WTC11 (cell line): ENCODE results near the gene SEMA5B. TPM values are rescaled to one million over a fixed set of nuclear protein-coding genes. Genes with fewer than 3 reads are reported as not detected.
A peak's percentile ranks its signal among the peaks of the same experiment; 100 is the strongest.

ENCODE experiments used
- ETV6 ChIP-seq: sonication (generic); formaldehyde crosslinking; IDR thresholded peaks from 2 replicates; pipeline ENCODE4 v1.8.1; 2022; ENCODE audit warnings: mild to moderate bottlenecking, missing genetic modification reagents
- FOXP1 ChIP-seq: sonication (generic); formaldehyde crosslinking; IDR thresholded peaks from 2 replicates; pipeline ENCODE4 v1.8.0; 2022; ENCODE audit warnings: missing genetic modification reagents, mild to moderate bottlenecking, moderate library complexity, borderline replicate concordance
- MYBL2 ChIP-seq: sonication (generic); formaldehyde crosslinking; IDR thresholded peaks from 2 replicates; pipeline ENCODE4 v1.8.1; 2023; ENCODE audit warnings: mild to moderate bottlenecking, moderate library complexity, missing genetic modification reagents
- NR3C1 ChIP-seq: sonication (generic); formaldehyde crosslinking; conservative IDR thresholded peaks from 2 replicates; pipeline ENCODE4 v1.8.1; 2023; ENCODE audit warnings: low read depth, mild to moderate bottlenecking, missing genetic modification reagents
- PRRX2 ChIP-seq: fragments of 250-450 bp; sonication (Bioruptor Pico); IDR thresholded peaks from 2 replicates; pipeline ENCODE4 v1.8.0; 2021; ENCODE audit warnings: mild to moderate bottlenecking
- SOX15 ChIP-seq: fragments of 250-450 bp; sonication (Bioruptor Pico); IDR thresholded peaks from 2 replicates; pipeline ENCODE4 v1.9.0; 2021; ENCODE audit warnings: mild to moderate bottlenecking
- TEAD4 ChIP-seq: sonication (generic); formaldehyde crosslinking; IDR thresholded peaks from 2 replicates; pipeline ENCODE4 v1.8.0; 2022; ENCODE audit warnings: mild to moderate bottlenecking, missing genetic modification reagents
- ZNF317 ChIP-seq: sonication (generic); formaldehyde crosslinking; IDR thresholded peaks from 2 replicates; pipeline ENCODE4 v1.8.1; 2023; ENCODE audit warnings: low read depth, mild to moderate bottlenecking, moderate library complexity, missing genetic modification reagents, borderline replicate concordance
- ZNF423 ChIP-seq: fragments of 250-450 bp; sonication (Bioruptor Pico); IDR thresholded peaks from 2 replicates; pipeline ENCODE4 v2.1.2; 2022; ENCODE audit warnings: mild to moderate bottlenecking, moderate library complexity
- total RNA-seq: library from RNA; stranded (reverse); gene quantifications from 3 replicates; pipeline ENCODE4 v1.2.3, GENCODE V29; 2021
- TF ChIP-seq, protein P1 (sequence below): sonication (generic); formaldehyde crosslinking; IDR thresholded peaks from 2 replicates; pipeline ENCODE4 v1.8.0; 2022; ENCODE audit warnings: mild to moderate bottlenecking, missing genetic modification reagents
- TF ChIP-seq, protein P2 (sequence below): sonication (generic); formaldehyde crosslinking; IDR thresholded peaks from 2 replicates; pipeline ENCODE4 v1.8.1; 2023; ENCODE audit warnings: mild to moderate bottlenecking, moderate library complexity, missing genetic modification reagents
- TF ChIP-seq, protein P3 (sequence below): sonication (generic); formaldehyde crosslinking; IDR thresholded peaks from 2 replicates; pipeline ENCODE4 v1.8.0; 2023; ENCODE audit warnings: missing genetic modification reagents, mild to moderate bottlenecking, borderline replicate concordance
- TF ChIP-seq, protein P4 (sequence below): fragments of 200-600 bp; IDR thresholded peaks from 2 replicates; pipeline ENCODE4 v1.8.0; 2022; ENCODE audit warnings: antibody characterized with exemption
- TF ChIP-seq, protein P5 (sequence below): sonication (generic); formaldehyde crosslinking; IDR thresholded peaks from 2 replicates; pipeline ENCODE4 v1.8.1; 2022; ENCODE audit warnings: mild to moderate bottlenecking, moderate library complexity, missing genetic modification reagents
- TF ChIP-seq, protein P6 (sequence below): sonication (generic); formaldehyde crosslinking; IDR thresholded peaks from 2 replicates; pipeline ENCODE4 v1.8.1; 2023; ENCODE audit warnings: mild to moderate bottlenecking, missing genetic modification reagents
- TF ChIP-seq, protein P7 (sequence below): sonication (generic); formaldehyde crosslinking; IDR thresholded peaks from 2 replicates; pipeline ENCODE4 v1.8.1; 2022; ENCODE audit warnings: low read depth, missing genetic modification reagents, borderline replicate concordance
- TF ChIP-seq, protein P8 (sequence below): sonication (generic); formaldehyde crosslinking; IDR thresholded peaks from 2 replicates; pipeline ENCODE4 v1.8.0; 2022; ENCODE audit warnings: mild to moderate bottlenecking, missing genetic modification reagents

The SEMA5B gene
- total RNA-seq, 1 experiment from 2014 or later = 20.7 TPM

DNA sequence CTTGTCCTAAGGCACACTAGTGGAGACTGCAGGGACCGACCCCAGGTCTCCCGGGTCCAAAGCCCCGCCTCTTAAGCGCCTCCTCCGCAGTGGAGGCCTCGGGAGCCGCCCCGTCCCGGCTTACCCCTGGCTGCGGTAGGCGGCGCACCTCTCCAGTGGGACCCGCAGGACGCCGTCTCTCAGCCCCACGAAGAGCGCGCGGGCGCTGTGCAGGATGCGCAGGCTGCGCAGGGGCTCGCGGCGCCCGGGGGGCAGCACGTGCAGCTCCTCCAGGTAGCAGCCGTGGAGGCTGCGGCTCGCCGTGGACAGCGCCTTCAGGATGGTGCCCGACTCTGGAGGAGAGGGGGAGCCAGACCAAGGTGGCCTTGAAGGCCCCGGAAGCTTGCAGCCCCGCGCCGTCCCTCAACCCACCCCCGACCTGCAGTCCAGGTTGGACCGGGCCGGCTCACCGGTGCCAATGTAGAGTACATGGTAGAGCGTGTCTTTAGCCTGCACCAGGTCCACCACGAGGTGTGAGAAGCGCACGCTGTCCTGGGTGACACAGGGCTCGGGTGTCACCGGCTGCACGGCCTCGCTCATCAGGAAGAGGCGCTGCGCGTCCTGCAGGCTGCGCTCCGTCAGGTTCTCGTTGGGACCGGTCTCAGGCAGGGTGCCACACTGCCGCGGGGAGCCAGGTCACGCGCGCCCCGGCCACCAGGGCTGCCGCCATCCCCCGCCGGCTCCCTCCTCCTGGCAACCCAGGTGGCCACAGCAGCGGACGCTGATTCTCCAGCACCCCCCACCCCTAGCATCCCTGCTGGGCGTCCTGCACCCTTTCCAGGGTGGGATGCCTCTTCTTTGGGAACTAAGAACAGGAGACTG, 105.5 kb downstream of the SEMA5B start (continued):
- TF ChIP-seq, protein P1, sequence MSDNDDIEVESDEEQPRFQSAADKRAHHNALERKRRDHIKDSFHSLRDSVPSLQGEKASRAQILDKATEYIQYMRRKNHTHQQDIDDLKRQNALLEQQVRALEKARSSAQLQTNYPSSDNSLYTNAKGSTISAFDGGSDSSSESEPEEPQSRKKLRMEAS = peak; percentile 76
- TF ChIP-seq, protein P2, sequence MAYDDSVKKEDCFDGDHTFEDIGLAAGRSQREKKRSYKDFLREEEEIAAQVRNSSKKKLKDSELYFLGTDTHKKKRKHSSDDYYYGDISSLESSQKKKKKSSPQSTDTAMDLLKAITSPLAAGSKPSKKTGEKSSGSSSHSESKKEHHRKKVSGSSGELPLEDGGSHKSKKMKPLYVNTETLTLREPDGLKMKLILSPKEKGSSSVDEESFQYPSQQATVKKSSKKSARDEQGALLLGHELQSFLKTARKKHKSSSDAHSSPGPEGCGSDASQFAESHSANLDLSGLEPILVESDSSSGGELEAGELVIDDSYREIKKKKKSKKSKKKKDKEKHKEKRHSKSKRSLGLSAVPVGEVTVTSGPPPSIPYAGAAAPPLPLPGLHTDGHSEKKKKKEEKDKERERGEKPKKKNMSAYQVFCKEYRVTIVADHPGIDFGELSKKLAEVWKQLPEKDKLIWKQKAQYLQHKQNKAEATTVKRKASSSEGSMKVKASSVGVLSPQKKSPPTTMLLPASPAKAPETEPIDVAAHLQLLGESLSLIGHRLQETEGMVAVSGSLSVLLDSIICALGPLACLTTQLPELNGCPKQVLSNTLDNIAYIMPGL (CRISPR knock-in tag) = peak; percentile 90
- TF ChIP-seq, protein P3, sequence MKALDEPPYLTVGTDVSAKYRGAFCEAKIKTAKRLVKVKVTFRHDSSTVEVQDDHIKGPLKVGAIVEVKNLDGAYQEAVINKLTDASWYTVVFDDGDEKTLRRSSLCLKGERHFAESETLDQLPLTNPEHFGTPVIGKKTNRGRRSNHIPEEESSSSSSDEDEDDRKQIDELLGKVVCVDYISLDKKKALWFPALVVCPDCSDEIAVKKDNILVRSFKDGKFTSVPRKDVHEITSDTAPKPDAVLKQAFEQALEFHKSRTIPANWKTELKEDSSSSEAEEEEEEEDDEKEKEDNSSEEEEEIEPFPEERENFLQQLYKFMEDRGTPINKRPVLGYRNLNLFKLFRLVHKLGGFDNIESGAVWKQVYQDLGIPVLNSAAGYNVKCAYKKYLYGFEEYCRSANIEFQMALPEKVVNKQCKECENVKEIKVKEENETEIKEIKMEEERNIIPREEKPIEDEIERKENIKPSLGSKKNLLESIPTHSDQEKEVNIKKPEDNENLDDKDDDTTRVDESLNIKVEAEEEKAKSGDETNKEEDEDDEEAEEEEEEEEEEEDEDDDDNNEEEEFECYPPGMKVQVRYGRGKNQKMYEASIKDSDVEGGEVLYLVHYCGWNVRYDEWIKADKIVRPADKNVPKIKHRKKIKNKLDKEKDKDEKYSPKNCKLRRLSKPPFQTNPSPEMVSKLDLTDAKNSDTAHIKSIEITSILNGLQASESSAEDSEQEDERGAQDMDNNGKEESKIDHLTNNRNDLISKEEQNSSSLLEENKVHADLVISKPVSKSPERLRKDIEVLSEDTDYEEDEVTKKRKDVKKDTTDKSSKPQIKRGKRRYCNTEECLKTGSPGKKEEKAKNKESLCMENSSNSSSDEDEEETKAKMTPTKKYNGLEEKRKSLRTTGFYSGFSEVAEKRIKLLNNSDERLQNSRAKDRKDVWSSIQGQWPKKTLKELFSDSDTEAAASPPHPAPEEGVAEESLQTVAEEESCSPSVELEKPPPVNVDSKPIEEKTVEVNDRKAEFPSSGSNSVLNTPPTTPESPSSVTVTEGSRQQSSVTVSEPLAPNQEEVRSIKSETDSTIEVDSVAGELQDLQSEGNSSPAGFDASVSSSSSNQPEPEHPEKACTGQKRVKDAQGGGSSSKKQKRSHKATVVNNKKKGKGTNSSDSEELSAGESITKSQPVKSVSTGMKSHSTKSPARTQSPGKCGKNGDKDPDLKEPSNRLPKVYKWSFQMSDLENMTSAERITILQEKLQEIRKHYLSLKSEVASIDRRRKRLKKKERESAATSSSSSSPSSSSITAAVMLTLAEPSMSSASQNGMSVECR (CRISPR knock-in tag) = peak; percentile 59; the same call in 1 of the 2 replicates
- no peak for TF ChIP-seq NR3C1 (CRISPR knock-in tag)
- TF ChIP-seq, protein P4, sequence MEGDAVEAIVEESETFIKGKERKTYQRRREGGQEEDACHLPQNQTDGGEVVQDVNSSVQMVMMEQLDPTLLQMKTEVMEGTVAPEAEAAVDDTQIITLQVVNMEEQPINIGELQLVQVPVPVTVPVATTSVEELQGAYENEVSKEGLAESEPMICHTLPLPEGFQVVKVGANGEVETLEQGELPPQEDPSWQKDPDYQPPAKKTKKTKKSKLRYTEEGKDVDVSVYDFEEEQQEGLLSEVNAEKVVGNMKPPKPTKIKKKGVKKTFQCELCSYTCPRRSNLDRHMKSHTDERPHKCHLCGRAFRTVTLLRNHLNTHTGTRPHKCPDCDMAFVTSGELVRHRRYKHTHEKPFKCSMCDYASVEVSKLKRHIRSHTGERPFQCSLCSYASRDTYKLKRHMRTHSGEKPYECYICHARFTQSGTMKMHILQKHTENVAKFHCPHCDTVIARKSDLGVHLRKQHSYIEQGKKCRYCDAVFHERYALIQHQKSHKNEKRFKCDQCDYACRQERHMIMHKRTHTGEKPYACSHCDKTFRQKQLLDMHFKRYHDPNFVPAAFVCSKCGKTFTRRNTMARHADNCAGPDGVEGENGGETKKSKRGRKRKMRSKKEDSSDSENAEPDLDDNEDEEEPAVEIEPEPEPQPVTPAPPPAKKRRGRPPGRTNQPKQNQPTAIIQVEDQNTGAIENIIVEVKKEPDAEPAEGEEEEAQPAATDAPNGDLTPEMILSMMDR = no peak
- 0 out of 2 replicates have a peak, but pooled peaks have one; percentile 11 for TF ChIP-seq ETV6
- 0 out of 2 replicates have a peak, but pooled peaks have one; percentile 31 for TF ChIP-seq MYBL2
- TF ChIP-seq, protein P5, sequence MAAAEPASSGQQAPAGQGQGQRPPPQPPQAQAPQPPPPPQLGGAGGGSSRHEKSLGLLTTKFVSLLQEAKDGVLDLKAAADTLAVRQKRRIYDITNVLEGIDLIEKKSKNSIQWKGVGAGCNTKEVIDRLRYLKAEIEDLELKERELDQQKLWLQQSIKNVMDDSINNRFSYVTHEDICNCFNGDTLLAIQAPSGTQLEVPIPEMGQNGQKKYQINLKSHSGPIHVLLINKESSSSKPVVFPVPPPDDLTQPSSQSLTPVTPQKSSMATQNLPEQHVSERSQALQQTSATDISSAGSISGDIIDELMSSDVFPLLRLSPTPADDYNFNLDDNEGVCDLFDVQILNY (CRISPR knock-in tag) = 0 out of 2 replicates have a peak, but pooled peaks have one; percentile 30
- TF ChIP-seq, protein P6, sequence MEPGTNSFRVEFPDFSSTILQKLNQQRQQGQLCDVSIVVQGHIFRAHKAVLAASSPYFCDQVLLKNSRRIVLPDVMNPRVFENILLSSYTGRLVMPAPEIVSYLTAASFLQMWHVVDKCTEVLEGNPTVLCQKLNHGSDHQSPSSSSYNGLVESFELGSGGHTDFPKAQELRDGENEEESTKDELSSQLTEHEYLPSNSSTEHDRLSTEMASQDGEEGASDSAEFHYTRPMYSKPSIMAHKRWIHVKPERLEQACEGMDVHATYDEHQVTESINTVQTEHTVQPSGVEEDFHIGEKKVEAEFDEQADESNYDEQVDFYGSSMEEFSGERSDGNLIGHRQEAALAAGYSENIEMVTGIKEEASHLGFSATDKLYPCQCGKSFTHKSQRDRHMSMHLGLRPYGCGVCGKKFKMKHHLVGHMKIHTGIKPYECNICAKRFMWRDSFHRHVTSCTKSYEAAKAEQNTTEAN (CRISPR knock-in tag) = no peak; the same call in 1 of the 2 replicates
- TF ChIP-seq TEAD4 = no peak
- TF ChIP-seq ZNF423 (CRISPR knock-in tag) = peak; percentile 18; the same call in 1 of the 2 replicates
- TF ChIP-seq PRRX2 (CRISPR knock-in tag) = no peak
- TF ChIP-seq, protein P7, sequence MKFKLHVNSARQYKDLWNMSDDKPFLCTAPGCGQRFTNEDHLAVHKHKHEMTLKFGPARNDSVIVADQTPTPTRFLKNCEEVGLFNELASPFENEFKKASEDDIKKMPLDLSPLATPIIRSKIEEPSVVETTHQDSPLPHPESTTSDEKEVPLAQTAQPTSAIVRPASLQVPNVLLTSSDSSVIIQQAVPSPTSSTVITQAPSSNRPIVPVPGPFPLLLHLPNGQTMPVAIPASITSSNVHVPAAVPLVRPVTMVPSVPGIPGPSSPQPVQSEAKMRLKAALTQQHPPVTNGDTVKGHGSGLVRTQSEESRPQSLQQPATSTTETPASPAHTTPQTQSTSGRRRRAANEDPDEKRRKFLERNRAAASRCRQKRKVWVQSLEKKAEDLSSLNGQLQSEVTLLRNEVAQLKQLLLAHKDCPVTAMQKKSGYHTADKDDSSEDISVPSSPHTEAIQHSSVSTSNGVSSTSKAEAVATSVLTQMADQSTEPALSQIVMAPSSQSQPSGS (CRISPR knock-in tag) = no peak
- TF ChIP-seq ZNF317 = no peak
- no peak for TF ChIP-seq SOX15 (CRISPR knock-in tag)
- TF ChIP-seq FOXP1 = peak; percentile 67; the same call in 1 of the 2 replicates
- TF ChIP-seq, protein P8, sequence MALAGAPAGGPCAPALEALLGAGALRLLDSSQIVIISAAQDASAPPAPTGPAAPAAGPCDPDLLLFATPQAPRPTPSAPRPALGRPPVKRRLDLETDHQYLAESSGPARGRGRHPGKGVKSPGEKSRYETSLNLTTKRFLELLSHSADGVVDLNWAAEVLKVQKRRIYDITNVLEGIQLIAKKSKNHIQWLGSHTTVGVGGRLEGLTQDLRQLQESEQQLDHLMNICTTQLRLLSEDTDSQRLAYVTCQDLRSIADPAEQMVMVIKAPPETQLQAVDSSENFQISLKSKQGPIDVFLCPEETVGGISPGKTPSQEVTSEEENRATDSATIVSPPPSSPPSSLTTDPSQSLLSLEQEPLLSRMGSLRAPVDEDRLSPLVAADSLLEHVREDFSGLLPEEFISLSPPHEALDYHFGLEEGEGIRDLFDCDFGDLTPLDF (CRISPR knock-in tag) = no peak
